ENCODE results near the gene PIMREG.

PIMREG gene

DNA sequence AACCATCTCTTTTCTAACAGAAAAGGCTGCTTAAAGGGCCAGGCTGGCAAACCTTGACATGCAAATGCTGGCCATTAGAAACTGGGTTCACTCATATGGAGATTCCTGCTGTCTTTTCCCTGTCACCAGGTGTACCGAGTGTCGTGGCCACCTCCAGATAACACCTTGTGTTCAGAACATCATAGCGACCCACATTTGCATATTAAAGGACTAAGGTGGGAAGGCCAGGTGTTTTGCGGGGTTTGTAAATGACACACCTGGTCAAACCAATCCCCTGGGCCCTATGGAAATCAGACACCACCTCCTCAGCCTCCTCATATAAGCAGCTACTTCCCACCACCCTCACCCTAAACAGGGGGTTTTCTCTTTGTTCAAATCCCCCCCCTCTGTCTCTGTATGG lies 6.8 kb upstream of the PIMREG start:
- DNase-seq (ENCODE audit: low spot score): no peak

DNA sequence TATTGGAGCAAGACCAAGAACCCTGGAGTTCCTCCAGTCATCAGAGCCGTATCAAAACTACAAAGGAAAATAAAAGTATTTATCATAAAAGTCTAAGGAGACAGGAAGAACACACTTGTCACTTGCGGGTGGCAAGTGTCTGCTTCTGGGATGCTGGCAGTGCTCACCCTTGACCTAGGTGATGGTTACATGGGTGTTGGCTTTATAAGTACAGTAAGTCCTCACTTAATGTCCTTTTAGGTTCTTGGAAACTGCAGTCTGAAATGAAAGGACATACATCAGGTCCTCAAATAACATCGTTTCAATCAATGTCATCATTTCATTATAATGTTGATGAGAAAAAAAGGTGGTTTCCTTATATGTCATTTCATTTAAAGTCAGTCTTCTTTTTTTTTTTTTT lies 6.3 kb upstream of the PIMREG start:
- no peak for DNase-seq (ENCODE audit: low spot score)

DNA sequence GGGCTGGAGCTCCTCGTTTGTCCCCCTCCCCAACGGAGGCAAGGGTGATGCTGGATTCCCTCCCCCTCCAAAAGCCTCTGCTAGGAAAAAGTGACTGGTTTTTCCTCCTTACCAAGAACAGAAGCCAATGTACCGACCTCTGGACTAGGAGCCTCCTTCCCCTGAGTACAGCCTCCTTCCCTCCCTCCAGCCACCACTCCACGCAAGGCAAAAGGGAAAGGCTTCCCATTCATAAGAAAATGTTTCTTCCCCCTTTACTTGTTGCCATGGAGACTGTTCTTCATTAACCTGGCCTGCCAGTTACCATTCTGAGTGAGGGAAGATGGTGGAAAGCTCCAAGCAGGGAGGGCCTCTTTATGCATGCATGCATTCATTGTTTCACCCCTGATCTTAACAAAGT lies 4.3 kb upstream of the PIMREG start:
- DNase-seq (ENCODE audit: low spot score): no peak

DNA sequence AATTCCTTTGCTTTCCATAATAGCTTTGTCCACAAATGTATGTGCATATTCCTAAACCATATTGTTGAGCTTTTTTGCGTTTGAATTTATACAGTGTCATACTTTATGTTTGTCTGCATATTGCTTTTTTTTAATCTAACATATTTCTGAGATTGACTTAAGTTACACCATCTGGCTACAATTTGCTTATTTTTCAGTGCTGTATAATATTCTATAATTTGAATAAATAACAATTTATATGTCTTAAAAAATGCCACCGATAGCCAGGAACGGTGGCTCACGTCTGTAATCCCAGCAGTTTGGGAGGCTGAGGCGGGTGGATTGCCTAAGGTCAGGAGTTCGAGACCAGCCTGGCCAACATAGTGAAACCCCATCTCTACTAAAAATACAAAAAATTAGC lies 1.5 kb upstream of the PIMREG start:
- DNase-seq (ENCODE audit: low spot score): no peak

DNA sequence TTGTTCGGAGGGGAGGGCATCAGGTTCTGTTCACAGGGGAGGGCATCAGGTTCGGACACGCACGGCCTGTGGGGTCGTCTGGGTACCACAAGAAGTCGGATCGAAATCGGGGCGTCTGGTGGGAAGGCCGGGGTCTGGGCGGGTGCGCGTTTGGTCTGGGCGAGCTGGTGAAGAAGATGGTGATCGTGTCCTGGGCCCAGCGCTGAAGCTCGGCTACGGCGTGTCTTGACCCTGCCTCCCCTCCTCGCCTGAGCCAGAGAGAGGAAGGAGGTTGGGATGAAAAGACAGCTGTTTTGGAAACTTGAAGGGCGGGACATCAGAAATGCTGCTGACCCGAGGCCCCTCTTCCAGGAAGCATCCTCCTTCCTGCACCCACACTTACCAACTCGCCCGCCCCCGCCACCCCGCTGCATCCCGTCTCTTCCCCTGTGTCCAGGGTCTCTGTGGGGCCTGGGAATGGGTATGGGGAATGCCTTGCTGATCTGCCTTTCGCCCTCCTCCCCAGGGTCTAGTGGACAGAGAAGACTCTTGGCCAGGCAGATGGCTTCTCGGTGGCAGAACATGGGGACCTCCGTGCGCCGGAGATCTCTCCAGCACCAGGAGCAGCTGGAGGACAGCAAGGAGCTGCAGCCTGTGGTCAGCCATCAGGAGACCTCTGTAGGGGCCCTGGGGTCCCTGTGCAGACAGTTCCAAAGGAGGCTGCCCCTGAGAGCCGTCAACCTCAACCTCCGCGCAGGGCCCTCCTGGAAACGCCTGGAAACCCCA lies 498 bp downstream of the PIMREG start:
- DNase-seq (ENCODE audit: low spot score): no peak

DNA sequence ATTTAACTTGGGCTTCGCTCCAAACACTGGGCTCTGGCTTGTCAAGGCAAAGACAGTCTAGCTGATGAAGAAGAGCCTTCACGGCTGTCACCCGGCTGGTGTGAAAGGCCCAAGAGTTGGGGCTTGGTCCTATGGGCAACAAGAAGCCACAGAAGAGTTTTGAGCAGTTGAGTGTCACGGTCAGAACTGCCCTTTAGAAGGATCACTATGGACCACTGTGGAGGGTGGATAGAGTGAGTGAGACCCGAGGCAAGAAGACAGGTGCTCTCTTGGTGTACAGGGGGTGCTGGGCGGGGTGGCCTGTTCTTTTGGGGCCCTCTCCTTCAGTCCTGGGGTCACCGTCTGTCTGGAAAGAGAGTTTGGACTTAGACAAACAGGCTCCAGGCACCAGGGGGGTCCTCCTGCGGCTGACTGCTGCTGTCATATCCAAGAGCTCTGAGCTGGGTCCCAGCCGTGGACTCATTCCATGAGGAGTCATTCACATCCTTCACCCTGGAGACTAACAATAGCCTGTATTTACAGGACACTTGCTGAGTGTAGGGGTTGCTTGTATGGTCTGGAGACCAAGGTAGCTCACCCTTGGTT lies 2.4 kb downstream of the PIMREG start:
- DNase-seq (ENCODE audit: low spot score): no peak

DNA sequence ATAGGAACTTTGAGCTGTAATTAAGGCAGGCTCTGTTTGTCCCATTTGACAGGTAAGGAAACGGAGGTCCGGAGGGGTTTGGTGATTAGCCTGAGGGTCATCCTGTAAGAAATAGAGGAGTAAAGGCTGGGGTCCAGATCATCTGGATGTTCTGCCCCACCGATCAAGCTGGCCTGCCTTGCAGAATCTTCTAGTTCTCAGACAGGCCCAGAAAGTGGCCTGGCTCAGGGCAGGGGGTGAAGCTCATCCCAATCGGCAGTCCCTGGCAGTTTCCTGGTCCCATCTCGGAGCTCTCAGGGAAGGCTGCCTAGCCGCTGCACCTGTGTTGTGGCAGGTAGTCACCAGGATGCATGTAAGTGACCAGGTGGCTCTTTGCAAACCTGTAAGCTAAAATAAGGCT lies 4.2 kb downstream of the PIMREG start:
- no peak for DNase-seq (ENCODE audit: low spot score)

DNA sequence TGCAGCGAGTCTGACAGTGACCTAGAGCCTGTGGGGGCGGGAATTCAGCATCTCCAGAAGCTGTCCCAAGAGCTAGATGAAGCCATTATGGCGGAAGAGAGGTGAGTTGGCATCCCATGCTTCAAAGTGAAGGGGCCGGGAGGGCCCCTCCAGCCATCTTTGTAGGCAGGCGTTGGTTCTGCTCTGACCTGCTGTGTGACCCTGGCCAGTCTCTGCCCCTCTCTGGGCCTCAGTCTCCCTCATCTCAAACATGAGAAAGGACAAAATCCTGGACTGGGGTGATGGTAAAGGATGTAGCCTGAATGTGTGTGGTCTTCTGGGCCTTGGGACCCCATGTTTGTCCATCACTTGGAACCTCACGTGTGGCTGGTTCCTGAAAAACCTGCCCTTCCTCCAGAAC lies 5.1 kb downstream of the PIMREG start:
- DNase-seq (ENCODE audit: low spot score): no peak

DNA sequence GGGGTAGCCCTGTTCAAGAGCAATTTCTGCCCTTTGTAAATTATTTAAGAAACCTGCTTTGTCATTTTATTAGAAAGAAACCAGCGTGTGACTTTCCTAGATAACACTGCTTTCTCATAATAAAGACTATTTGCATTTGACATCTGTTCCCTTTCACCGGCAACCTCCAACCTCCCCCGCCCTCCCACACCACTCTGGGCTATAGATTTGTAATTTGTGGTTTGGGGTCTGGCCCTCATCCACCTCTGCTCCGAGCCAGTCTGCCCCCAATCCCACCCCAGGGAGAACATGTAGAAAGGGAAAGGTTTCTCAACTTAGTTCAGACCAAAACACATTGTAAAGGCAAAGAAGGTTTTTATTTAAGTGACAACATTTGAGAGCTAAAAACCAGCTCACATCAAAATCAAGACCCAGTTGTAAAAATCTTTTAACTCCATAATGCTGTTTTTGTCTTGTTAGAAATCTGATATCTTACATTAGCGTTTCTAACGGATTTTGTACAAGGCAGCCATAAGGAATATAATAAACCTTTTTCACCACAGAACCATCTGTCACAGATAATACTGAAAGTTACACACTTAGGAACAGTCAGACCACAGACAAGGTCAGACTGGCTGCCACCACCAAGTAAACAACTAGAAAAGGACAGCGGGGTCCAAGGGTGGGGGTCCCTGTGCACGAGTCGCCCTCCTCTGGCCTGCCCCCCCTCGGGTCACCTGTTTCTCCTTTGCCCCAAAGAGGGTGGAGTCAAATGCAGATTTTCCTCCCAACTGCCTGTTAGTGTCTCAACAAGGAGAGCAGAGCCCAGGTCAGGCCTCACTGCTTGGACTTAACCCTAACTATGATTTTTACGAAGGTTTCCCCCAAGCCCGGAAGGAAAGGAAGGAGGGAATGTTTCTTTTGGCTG lies 6.9 kb downstream of the PIMREG start:
- DNase-seq (ENCODE audit: low spot score): no peak

DNA sequence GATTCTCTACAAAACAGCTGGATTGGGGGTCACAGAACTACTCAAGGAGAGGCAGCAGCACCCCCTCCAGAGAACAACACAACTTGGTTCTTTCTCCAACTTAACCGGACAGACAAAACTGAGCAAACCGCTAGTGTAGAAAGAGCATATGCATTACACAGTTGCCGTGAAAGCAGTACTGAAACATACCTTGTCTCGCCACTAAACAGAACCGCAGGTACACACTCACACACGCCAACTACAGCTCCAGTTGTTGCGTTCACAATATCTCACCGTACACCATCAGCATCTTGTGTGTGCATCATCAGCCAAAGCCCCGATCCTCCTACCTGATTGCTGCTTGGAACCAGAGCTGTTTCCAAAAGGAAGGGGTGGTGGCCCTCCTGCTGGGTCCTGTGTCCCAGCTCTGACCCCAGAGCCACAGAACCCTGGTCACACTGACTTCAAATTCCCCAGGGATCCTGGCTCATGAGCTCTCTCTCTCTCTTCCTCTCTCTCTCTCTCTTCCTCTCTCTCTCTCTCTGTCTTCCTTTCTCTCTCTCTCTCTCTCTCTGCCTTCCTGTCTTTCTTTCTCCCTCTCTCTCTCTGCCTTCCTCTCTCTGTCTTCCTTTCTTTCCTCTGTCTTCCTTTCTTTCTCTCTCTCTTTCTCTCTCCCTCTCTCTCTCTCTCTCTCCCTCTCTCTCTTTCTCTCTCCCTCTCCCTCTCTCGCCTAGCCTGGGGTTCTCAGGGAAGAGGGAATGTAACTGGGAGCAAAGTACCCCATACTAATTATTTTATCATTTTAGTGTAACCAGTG lies 8.4 kb downstream of the PIMREG start:
- DNase-seq (ENCODE audit: low spot score): no peak

DNA sequence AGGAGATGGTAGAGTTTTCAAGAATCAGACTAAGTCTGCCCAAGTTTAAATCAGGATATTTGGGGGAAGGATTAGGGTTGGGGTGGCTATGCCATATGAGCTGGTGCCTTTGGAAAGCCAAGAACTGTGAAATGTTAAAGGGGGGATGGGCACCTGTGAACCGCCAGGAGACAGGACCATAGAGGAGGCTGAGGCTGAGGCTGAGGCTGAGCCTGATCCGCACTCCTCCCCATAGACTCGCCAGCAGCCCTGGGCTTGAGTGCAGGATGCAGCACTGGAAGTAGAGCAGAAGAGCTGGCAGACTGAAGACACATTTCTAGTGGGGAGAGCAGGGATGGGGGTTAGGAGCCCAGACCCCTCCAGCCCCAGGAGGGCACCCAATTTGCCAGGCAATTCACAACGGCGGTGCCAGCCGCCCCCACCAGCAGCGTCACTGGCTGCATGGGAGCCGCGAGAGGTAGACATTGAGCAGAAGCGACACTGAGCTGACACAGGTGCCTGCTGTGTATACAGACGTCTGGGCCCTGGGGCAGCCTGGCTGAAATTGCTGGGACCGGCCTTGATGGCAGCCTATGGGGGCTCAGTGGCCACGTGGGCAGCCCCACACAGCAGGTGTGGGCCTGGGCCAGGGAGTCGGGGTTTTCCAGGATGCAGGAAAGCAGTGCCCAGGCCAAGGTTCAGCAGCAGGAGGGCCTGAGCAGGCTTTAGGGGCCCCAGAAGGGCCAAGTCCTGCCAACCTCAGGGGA lies 9.2 kb downstream of the PIMREG start:
- DNase-seq (ENCODE audit: low spot score): peak; percentile 45

DNA sequence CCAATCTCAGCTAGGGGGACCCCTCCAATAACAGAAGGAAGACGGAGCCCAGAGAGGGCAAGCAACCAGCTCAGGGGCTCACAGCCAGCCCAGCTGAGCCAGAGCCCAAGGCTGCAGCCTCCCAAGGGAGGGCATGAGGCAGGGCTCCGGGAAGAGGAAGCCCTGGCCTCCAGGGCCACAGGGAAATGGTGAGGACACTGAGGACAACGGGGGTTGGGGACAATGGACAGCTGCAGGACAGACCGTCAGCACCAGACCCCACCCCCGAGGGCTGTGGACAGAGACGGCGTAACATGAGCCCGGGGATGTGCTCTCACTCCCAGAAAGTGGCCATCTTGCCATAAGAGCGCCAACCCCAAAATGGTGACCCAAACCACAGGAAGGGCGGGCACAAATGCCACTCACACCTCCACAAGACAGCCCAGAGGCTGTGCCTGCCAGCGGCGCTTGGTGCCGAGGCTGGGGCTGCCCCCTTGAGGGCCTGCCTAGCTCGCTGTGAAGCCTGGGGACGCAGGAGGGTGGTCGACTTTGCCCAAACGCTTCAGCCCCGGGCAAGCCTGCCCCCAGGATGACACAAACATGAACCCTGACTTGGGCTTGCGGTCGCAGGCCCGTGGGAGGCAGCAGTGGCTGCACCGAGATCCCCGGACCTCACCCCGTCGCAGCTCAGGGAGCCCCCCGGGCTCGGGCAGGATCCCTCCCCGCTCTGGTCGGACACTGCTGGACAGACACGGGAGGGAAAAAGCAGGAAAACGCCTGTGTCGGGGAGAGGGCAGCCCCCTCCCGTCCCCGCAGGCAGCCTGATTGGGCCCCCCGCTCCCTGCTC lies 10.5 kb downstream of the PIMREG start:
- peak; percentile 40 for DNase-seq (ENCODE audit: low spot score)

DNA sequence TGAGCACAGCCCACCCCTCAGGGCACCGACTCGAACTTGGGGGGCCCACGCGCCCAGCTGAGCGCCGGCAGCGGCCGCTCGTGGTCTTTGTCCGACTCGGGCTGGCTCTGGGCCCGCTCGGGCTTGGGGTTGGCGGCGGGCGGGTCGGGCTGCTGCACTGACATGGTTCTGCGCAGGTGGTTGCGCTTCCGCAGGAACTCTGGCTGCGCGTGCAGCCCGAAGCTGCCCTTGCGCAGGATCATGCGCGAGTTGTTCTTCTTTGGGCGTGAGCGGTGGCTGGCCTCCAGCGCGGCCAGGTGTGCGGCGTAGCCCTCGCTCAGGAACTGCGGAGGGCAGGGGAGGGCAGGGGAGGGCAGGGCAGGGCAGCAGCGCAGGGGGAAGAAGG lies 11.1 kb downstream of the PIMREG start:
- no peak for DNase-seq (ENCODE audit: low spot score)

DNA sequence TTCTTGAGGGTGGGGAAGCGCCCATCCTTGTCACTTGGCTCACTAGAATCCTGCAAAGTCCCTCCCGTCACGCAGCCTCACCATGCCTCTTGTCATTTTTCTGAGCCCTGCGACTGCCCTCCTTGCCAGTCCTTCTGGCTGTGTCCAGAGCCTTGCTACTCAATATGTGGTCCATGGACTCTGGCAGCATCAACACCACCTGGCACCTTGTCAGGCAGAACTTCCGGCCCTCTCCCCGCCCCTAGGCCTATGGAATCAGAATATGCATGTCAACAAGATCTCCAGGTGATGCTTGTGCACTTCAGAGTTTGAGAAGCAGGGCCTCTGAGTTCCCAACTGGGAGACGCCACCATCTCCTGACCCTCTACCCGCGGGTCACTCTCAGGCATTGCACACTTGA lies 12.1 kb downstream of the PIMREG start:
- no peak for DNase-seq (ENCODE audit: low spot score)

DNA sequence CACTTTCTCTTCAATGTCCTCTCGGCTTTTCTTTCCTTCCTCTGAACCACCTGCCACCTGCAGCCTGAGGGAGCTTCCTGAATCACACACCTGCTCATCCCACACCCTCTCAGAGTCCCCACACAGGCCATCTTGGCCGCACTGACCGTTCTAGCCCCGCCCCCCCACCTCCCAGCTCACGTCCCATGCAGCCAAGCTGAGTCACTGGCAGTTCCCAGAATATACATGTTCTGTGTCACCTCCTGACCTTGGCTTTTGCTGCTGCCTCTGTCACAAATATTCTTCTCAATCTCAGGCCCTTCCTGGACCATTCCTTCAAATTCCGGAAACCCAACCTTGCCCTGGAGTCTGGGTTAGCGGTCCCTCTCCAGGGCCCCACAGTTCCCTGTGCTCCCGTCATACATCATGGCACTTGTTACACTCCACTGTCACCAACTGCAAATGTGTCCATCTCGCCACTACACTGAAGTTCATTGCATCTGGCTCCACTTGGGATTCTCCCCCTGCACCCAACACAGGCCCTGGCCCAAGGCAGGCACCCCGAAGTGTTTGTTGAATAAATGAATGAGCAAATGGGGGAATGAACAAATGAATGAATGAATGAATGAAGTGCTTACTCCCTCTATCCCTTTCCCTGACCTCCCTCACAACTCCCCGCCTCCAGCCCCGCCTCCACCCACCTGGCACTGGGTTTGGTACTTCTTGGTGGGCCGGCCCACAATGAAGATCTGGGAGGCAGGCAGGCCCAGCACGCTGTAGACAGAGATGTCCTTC lies 12.8 kb downstream of the PIMREG start:
- DNase-seq (ENCODE audit: low spot score): no peak

DNA sequence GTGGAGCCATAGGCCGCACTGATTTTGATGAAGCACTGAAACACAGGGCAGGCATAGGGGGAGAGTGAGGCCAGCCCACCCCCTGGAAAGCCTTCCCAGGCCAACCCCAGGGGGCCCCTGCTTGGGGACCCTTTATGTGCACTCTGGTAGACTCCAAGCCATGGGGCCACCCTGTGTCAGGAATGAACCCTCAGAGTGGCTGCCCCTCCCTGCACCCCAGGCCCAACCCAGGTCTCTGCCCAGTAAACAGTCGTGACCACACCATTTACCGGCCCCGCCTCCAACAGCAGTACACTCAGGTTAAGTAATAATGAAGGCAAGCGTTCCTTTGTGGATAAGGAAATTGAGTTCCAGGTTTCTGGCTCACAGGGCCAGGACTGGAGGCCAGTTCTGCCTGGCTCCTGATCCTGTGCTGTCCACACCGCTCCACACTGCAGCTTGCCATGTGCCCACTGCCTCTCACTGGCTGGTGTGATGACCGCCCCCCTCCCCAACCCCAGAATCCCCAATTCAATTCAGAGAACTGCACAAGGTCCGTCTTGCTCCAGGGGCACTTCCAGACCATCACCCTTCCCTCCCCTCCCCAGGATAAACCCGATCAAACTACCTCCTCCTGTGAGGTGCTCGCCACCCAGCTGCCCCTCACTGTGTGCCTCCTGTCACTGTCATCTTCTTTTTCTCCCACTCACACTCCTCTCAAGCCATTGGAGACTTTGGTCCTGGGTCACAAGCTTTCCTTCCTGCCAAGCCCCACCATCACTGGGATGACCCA lies 13.6 kb downstream of the PIMREG start:
- no peak for DNase-seq (ENCODE audit: low spot score)

DNA sequence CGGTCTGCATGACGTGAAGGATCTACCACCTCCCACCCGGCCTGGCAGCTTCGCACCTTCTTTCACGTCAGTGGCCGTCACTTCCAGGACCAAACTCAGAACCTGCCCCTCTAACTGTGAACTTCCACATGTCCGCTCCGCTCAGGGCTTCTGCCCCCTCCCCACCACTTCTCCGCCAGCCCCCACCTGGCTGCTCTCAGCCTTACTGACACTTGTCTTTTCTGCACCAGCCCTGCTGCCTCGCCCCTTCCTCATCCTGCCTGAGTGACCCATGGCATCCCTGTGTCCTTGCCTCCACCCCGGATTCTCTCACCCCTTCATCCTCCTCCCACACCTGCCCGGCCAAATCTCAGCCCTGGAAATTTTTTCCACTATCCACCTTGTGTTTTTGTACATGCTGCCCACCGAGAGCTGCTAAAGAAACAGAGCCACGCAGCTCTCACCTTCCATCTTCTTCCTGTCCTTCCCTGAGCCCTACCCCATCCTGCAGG lies 14.2 kb downstream of the PIMREG start:
- no peak for DNase-seq (ENCODE audit: low spot score)

DNA sequence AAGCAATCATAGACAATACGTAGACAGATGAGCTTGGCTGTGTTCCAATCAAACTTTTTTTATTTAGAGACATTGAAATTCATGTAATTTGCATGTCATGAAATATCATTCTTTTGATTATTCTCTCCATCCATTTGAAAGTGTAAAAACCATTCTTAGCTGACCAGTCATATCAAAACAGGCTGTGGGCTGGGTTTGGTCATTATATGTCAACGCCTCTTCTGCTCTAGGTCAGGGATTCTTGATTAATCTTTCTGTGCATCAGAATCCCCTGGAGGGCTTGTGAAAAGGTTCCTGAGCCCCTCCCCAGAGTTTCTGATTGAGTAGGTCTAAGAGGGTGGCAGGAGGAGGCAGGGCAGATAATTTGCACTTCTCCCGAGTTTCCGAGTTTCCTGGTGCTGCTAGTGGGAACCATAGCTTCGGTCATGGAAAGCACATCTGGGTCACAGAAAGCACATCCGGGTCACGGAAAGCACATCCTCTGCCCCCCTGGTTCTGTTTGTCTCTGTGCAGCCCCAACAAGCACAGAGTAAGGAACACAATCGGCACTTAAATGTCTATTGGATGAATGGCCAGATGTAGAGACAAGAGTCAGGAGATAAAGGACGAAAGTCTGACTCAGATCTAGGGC lies 16.4 kb downstream of the PIMREG start:
- no peak for DNase-seq (ENCODE audit: low spot score)

All from SK-N-DZ (cell line).